Keratinocyte (primary cell): ENCODE measurements around the gene F10. TPM values are rescaled to one million over a fixed set of nuclear protein-coding genes. Genes with fewer than 3 reads are reported as not detected.

Experiments used
- DNase-seq: peaks from one replicate; pipeline ENCODE4 v3.0.0-alpha.2; 2011; ENCODE audit warnings: low read depth, missing footprints, low spot score
- FAIRE-seq: peaks from 2 replicates; lab custom pipeline; 2011; peaks lifted over from hg19 to GRCh38; lab: Jason Lieb, UNC
- H2AFZ ChIP-seq: 2 replicates; pipeline ENCODE4 v1.6.0; 2012; ENCODE audit warnings: low read length, control low read depth, inconsistent platforms; ENCODE audit not compliant: control insufficient read depth
- H3K27ac ChIP-seq: 2 replicates; pipeline ENCODE4 v1.5.1; 2011; ENCODE audit warnings: low read length; ENCODE audit not compliant: control insufficient read depth, insufficient read depth
- H3K27me3 ChIP-seq: 3 replicates; pipeline ENCODE4 v1.6.0; 2011; ENCODE audit warnings: low read length; ENCODE audit not compliant: control insufficient read depth, insufficient read depth; ENCODE audit errors: extremely low read depth
- H3K36me3 ChIP-seq, 2 experiments: 2 replicates in 1 of 2; 3 replicates in 1 of 2; pipeline ENCODE4 v1.5.1; 2011; ENCODE audit warnings: low read length in 2 of 2, mild to moderate bottlenecking in 1 of 2; ENCODE audit not compliant: control insufficient read depth in 2 of 2, insufficient read depth in 2 of 2; ENCODE audit errors: extremely low read depth in 1 of 2
- H3K4me1 ChIP-seq: 3 replicates; pipeline ENCODE4 v1.5.1; 2011; ENCODE audit warnings: low read length; ENCODE audit not compliant: control insufficient read depth, insufficient read depth; ENCODE audit errors: extremely low read depth
- H3K4me2 ChIP-seq: 3 replicates; pipeline ENCODE4 v1.6.0; 2011; ENCODE audit warnings: low read depth, low read length; ENCODE audit not compliant: control insufficient read depth, insufficient read depth; ENCODE audit errors: extremely low read depth
- H3K4me3 ChIP-seq, 3 experiments: fragments of 200-600 bp in 1 of 3; sonication (generic) in 1 of 3; 2 replicates in 2 of 3; 3 replicates in 1 of 3; pipeline ENCODE4 v1.5.1; 2011 to 2016; ENCODE audit warnings: low read length in 3 of 3, mild to moderate bottlenecking in 3 of 3, control low read depth in 2 of 3, inconsistent platforms in 1 of 3, low read depth in 1 of 3, mixed read lengths in 1 of 3, mixed run types in 1 of 3, moderate library complexity in 1 of 3; ENCODE audit not compliant: control insufficient read depth in 2 of 3, insufficient read depth in 2 of 3; ENCODE audit errors: extremely low read depth in 1 of 3
- H3K79me2 ChIP-seq: 2 replicates; pipeline ENCODE4 v1.6.0; 2012; ENCODE audit warnings: low read length; ENCODE audit not compliant: control insufficient read depth, insufficient read depth
- H3K9ac ChIP-seq: 3 replicates; pipeline ENCODE4 v1.6.0; 2011; ENCODE audit warnings: low read length; ENCODE audit not compliant: control insufficient read depth, insufficient read depth; ENCODE audit errors: extremely low read depth
- H3K9me1 ChIP-seq: 3 replicates; pipeline ENCODE4 v1.6.0; 2011; ENCODE audit warnings: low read length; ENCODE audit not compliant: control insufficient read depth, insufficient read depth; ENCODE audit errors: extremely low read depth
- H3K9me3 ChIP-seq: 2 replicates; pipeline ENCODE4 v1.5.1; 2012; ENCODE audit warnings: low read depth, low read length; ENCODE audit not compliant: control insufficient read depth
- H4K20me1 ChIP-seq: 3 replicates; pipeline ENCODE4 v1.6.0; 2011; ENCODE audit warnings: low read length; ENCODE audit not compliant: control insufficient read depth, insufficient read depth; ENCODE audit errors: extremely low read depth
- CTCF ChIP-seq, 3 experiments: IDR thresholded peaks in 1 of 3; conservative IDR thresholded peaks in 1 of 3; optimal IDR thresholded peaks in 1 of 3; 2 replicates in 2 of 3; 3 replicates in 1 of 3; pipeline versions ENCODE3 to v1.5.1; 2011; ENCODE audit warnings: low read length in 3 of 3, mild to moderate bottlenecking in 3 of 3, moderate library complexity in 2 of 3, control low read depth in 1 of 3, inconsistent platforms in 1 of 3; ENCODE audit not compliant: insufficient read depth in 2 of 3; ENCODE audit errors: extremely low read depth in 1 of 3
- EZH2 ChIP-seq: IDR thresholded peaks from one replicate; pipeline ENCODE4 v1.6.1; 2012; ENCODE audit warnings: inconsistent platforms, mild to moderate bottlenecking, low read length, moderate library complexity
- dilution Hi-C: fragments of 300-500 bp; cut with MboI; formaldehyde crosslinking; loops from one replicate; pipeline ENCODE4 v1.7.0; 2020; ENCODE audit warnings: low sequenced_read_pairs; ENCODE audit not compliant: extremely low pct_ligation_motif_present
- polyA plus RNA-seq, 5 experiments: library from polyadenylated mRNA; depleted of rRNA in 3 of 5; stranded (reverse) in 3 of 5; stranded (forward) in 1 of 5; unstranded in 1 of 5; fragments of >200 nt; gene quantifications; 1 replicate in 1 of 5; 2 replicates in 3 of 5; 3 replicates in 1 of 5; pipeline versions ENCODE4 v1.2.1 to v1.2.3, GENCODE V29; 2011 to 2012; ENCODE audit warnings: missing spikeins in 2 of 5, low read depth in 1 of 5, low replicate concordance in 1 of 5

F10 gene
- polyA plus RNA-seq, 1 donor (not counting 4 experiments of a cell fraction or from before 2014, with no cell fraction given) = not detected

DNA sequence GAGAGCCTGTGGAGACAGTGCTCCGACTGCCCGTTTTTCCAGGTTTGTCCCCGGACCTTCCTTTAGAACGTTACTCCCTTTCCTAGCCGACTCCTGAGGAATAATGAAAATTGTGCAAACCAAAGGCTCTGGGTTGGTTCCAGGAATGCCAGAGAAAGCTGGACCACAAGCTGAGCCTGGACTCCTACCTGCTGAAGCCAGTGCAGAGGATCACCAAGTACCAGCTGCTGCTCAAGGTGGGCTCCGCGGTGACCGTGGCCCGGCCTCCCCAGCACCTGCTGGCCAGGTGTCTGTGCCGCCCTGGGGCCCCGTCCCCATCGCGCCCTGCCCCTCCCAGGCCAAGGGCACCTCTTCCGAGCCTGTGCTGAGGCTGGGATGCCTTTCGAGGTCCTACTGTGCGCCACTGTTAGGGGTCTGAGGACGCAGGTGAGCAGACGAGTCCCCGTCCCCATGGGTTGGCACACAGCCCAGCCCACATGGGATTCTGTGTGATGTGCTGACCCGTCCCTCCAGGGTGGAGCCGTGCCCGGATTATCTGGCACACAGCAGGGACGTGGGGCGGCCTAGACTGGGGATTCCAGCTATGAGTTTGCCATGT, 37.6 kb upstream of the F10 start:
- FAIRE-seq = no peak

GRCh38 chr13:113086031-113086750, 36.4 kb upstream of the F10 start:
- TF ChIP-seq CTCF (optimal IDR thresholded peaks at IDR 0.05 in 1 of 3, IDR thresholded peaks at IDR 0.05 in 1 of 3, conservative IDR thresholded peaks at IDR 0.05 in 1 of 3; ENCODE audit: extremely low read depth in 1 of 3, insufficient read depth in 2 of 3, low read length in 3 of 3) (no peak), EZH2 (no peak)

More for the DNA sequence above, 37.6 kb upstream of the F10 start:
- Histone ChIP-seq H3K4me3 (no peak overlapping the region), H3K4me2 (no peak overlapping the region), H2AFZ (no peak overlapping the region), H3K27ac (no peak overlapping the region), H3K9ac (no peak overlapping the region), H3K36me3 (no peaks in the 10 kb centered on the region), H4K20me1 (no peaks in the 10 kb centered on the region), H3K27me3 (peaks cover 6% of the 10 kb centered on the region), H3K9me1 (no peaks in the 10 kb centered on the region), H3K4me1 (no peaks in the 10 kb centered on the region), H3K79me2 (no peaks in the 10 kb centered on the region), H3K9me3 (no peaks in the 10 kb centered on the region)
- no peak for DNase-seq
- dilution Hi-C loops = no loop called here
- TF ChIP-seq EZH2 (no peak), CTCF (optimal IDR thresholded peaks at IDR 0.05 in 1 of 3, IDR thresholded peaks at IDR 0.05 in 1 of 3, conservative IDR thresholded peaks at IDR 0.05 in 1 of 3; ENCODE audit: extremely low read depth in 1 of 3, insufficient read depth in 2 of 3, low read length in 3 of 3) (no peak)

More at GRCh38 chr13:113086031-113086750, 36.4 kb upstream of the F10 start:
- H3K27me3 ChIP-seq = peaks cover 6% of the 10 kb centered on the region
- no peak overlapping the region for H3K4me2 ChIP-seq
- no peak overlapping the region for H2AFZ ChIP-seq
- no peak overlapping the region for H3K4me3 ChIP-seq
- dilution Hi-C loops = no loop called here
- H3K9me3 ChIP-seq = no peaks in the 10 kb centered on the region
- H3K27ac ChIP-seq = no peak overlapping the region
- DNase-seq = no peak
- H3K9me1 ChIP-seq = no peaks in the 10 kb centered on the region
- no peaks in the 10 kb centered on the region for H3K4me1 ChIP-seq
- H3K36me3 ChIP-seq = no peaks in the 10 kb centered on the region
- H4K20me1 ChIP-seq = no peaks in the 10 kb centered on the region
- H3K9ac ChIP-seq = no peak overlapping the region
- no peak for FAIRE-seq
- H3K79me2 ChIP-seq = no peaks in the 10 kb centered on the region
